GM18951 (cell line): ENCODE results near the gene GFOD1.
"Not testable (repeated sequence)": the region's sequence is repeated elsewhere in the genome, so short reads cannot be mapped to it uniquely, and the experiment has no call there.

ENCODE experiments used
- POLR2A ChIP-seq: IDR thresholded peaks from 4 replicates; pipeline ENCODE4 v1.6.1; 2011; ENCODE audit warnings: mild to moderate bottlenecking; ENCODE audit not compliant: insufficient read length, insufficient read depth; ENCODE audit errors: extremely low read depth
- in situ Hi-C: fragments of 300-500 bp; cut with MboI; formaldehyde crosslinking; loops from one replicate; pipeline ENCODE4 v1.12.0; 2022; ENCODE audit warnings: low sequenced_read_pairs, mixed read lengths, inconsistent platforms; ENCODE audit not compliant: unreplicated experiment

Gene GFOD1

DNA sequence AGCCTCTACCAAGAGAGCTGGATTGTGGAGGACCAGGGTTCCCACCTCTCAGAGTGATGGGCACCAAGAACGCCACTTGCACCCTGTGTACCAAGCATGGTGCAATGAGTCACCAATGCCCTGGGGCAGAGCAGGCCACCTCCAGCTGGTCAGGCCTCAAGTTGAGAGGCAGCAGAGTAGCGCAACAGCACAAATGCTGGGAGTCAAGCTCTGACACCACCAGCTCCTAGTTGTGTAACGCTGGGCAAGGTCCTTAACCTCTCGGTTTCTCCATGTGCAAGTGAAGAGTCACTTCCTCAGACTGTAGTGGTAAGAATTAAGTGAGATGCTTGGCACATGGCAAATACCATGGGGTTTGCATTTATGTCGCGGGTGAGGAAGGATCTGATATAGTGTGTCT is 25.6 kb downstream of the GFOD1 start:
- TF ChIP-seq POLR2A = no peak
- in situ Hi-C loops = no loop called here

DNA sequence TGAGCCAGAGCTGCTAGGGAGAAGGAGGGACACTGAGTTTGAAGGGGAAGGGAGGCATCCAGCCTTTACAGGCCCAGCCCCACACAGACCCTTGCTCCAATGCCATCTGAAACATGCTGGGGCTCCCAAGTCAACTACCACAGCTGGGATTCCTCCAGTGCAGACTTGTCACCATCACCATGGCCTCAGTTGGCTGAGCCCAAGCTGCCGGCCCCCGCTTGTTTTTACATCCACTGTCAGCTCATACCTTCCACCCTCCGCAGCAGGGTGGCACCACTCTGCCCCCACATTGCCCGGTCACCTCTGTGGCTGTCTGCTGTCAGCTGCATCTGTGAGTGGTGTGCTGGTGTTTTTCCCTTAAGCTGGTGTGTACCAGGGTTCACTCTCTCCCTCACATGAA is 26.1 kb downstream of the GFOD1 start:
- in situ Hi-C loops = no loop called here
- no peak for TF ChIP-seq POLR2A

- in situ Hi-C loops = not testable (repeated sequence)
These were observed 27.1 kb downstream of the GFOD1 start for GRCh38 chr6:13460289-13460688.

DNA sequence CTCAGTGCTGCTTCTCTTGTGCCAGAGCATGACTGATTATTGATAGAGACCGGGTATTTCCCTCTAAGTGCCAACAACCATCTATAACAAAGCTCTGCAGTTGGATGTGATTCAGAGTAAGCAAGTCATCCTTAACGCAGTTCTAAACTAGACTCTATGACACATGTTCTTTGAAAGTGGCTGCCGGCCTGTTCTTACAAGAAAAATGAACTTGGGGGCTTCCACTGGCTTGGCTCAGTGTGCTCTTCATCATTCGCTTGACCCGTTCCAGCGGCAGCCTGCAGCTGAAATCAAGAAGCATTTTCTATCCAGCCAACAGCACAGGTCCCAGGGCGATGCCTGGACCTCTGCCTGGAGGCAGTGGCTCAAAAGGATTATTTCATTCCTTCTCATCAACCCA is 29.8 kb downstream of the GFOD1 start:
- in situ Hi-C loops = no loop called here
- TF ChIP-seq POLR2A = no peak

DNA sequence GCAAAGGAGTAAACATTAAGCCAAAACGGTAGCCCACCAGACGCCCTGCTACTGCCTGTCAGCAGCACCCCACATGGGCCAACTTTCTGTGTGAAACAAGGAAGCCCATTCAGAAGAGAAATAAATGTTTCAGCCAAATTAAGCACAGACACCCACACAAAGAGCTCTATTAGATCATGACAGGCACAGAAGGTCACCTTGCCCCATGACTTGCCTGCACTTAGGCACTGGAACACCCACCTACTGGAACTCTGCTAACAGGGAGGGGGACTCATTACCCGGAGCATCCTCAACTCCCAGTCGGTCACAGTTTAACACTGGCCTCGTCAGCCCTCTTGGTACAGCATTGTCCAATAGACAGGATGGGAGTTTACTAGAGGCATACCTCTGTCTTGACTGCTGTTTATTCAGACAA is 31.8 kb downstream of the GFOD1 start:
- in situ Hi-C loops = no loop called here
- TF ChIP-seq POLR2A = no peak

- no peak for TF ChIP-seq POLR2A
These were observed 32.8 kb downstream of the GFOD1 start for GRCh38 chr6:13454286-13455221.

GRCh38 chr6:13453771-13454251 is 33.6 kb downstream of the GFOD1 start:
- no peak for TF ChIP-seq POLR2A
- in situ Hi-C loops = no loop called here

More at GRCh38 chr6:13454286-13455221, 32.8 kb downstream of the GFOD1 start:
- in situ Hi-C loops = no loop called here

DNA sequence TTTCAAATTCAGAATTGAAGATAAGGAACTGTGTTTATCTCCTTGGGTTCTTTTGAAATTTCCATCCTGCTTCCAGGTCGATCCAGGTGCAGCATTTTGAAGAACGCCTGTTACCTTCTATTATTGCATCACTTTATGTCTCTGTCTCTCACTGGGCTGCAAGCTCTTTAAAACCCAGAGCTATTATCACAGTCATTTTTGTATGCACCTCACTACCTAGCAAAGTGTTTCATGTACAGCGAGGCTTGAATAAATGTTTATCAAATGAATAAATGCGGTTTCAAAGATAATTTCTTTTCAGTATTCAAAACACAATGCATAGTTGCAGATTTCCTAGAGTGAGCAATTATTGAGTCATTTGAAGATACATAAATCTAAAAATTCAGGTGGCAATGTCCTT is 34.2 kb downstream of the GFOD1 start:
- TF ChIP-seq POLR2A = no peak
- in situ Hi-C loops = no loop called here

DNA sequence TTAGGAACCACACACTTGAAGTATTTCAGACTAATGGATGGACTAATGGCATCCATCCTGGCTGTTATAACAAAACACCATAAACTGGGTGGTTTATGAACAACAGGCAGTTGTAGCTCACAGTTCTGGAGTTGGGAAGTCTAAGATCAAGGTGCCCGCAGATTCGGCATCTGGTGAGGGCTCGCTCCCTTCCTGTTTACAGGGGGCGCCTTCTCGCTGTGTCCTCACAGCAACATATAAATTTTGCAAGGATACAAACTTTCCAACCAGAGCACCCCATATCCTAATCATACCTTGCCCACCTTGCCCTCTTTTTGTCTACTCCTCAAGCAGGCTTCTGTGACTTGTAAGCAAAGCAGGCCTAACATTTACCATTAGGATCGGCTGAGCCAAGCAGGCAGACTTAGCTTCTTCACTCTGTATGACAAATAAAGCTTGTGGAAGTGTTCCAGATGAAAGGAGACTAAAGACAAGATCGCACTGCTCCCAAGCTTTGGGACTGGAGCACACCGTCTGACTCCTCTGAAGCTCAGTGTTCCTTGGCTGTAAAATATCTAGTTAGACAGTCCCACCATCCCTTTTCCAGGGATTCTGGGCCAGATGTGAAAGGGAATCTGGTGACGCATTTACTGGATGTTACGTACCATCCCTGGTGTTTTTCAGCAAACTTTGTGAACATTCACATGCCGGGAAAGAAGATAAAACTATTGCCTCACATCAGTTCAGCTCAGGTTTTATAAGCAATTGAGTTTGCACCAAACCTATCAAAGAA is 34.9 kb downstream of the GFOD1 start:
- no peak for TF ChIP-seq POLR2A
- in situ Hi-C loops = no loop called here

GRCh38 chr6:13451181-13451895 is 36.1 kb downstream of the GFOD1 start:
- TF ChIP-seq POLR2A = no peak
- in situ Hi-C loops = no loop called here

DNA sequence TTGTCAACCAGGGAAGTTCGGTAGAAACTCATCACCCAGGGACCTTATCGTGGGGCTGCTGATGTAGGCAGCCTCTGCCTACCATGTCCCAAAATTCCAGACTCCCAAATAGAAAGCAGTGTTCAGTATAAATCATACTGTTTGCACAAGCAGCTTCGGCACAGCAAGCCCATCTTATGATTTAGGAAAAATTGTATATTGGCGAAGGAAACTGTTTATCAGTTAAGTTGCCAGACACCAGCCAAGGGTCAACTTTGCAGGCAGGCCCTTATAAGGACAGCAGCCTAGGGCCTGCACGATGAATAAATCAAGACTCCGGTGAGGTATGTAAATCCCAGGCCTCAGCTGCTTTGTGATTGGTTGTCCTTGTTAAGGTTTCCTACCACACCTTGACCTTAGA is 36.8 kb downstream of the GFOD1 start:
- in situ Hi-C loops = no loop called here
- no peak for TF ChIP-seq POLR2A

- in situ Hi-C loops = no loop called here
- TF ChIP-seq POLR2A = no peak
These were observed 39.3 kb downstream of the GFOD1 start for GRCh38 chr6:13447949-13448724.
